ENCODE measurements around the gene SNRPA.

SNRPA gene

GRCh38 chr19:40716482-40717324, 34.3 kb upstream of the SNRPA start, which contains the start of the genes COQ8B and ITPKC:
Gene COQ8B, minus strand, starts transcription at chr19:40716886. Its CDS starts 2,254 bp downstream, at chr19:40714632.
Gene ITPKC, plus strand, starts transcription at chr19:40717112. Its CDS starts 24 bp downstream, at chr19:40717136.
- Histone ChIP-seq H2AFZ (ENCODE audit: low read length) (0 out of 2 replicates have a peak within 1 kb of the TSS, but pooled peaks have one; percentile 20), H3K36me3 (ENCODE audit: insufficient read depth, low read length) (peaks cover 5% of the 10 kb centered on the region; the same call in 1 of the 2 replicates), H3K4me2 (ENCODE audit: low read length) (peak within 1 kb of the TSS; percentile 88), H3K27ac (ENCODE audit: low read depth, low read length, poor library complexity, severe bottlenecking) (peak within 1 kb of the TSS; percentile 89), H3K9me3 (ENCODE audit: low read length) (no peaks in the 10 kb centered on the region), H3K9ac (ENCODE audit: low read length) (peak within 1 kb of the TSS; percentile 92), H3K9me2 (ENCODE audit: low read depth, low read length) (no peaks in the 10 kb centered on the region), H3F3A (ENCODE audit: insufficient read depth, low read length) (no peaks in the 10 kb centered on the region), H3K4me1 (ENCODE audit: insufficient read depth, low read length, severe bottlenecking) (peaks cover 48% of the 10 kb centered on the region), H3K79me2 (ENCODE audit: insufficient read depth, low read length) (peaks cover 2% of the 10 kb centered on the region; the same call in 1 of the 2 replicates), H3K27me3 (ENCODE audit: insufficient read depth, low read length) (no peaks in the 10 kb centered on the region), H3K4me3 (ENCODE audit: low read depth, low read length, poor library complexity, severe bottlenecking) (peak within 1 kb of the TSS; percentile 95), H4K20me1 (ENCODE audit: insufficient read depth, low read length) (no peaks in the 10 kb centered on the region)
- TF ChIP-seq EZH2 (IDR thresholded peaks at IDR 0.05; ENCODE audit: borderline replicate concordance, low read length), result no peak
- no peak for TF ChIP-seq CTCF (IDR thresholded peaks at IDR 0.05; ENCODE audit: low read length)

GRCh38 chr19:40717325-40717879, 33.6 kb upstream of the SNRPA start:
- Histone ChIP-seq H3K4me1 (ENCODE audit: insufficient read depth, low read length, severe bottlenecking) (peaks cover 48% of the 10 kb centered on the region), H4K20me1 (ENCODE audit: insufficient read depth, low read length) (no peaks in the 10 kb centered on the region), H3K27me3 (ENCODE audit: insufficient read depth, low read length) (no peaks in the 10 kb centered on the region), H3K9ac (ENCODE audit: low read length) (peak overlapping the region; percentile 92), H3K4me2 (ENCODE audit: low read length) (peak overlapping the region; percentile 88), H3K36me3 (ENCODE audit: insufficient read depth, low read length) (peaks cover 5% of the 10 kb centered on the region; the same call in 1 of the 2 replicates), H3K9me3 (ENCODE audit: low read length) (no peaks in the 10 kb centered on the region), H3K9me2 (ENCODE audit: low read depth, low read length) (no peaks in the 10 kb centered on the region), H3F3A (ENCODE audit: insufficient read depth, low read length) (no peaks in the 10 kb centered on the region), H2AFZ (ENCODE audit: low read length) (no peak overlapping the region), H3K27ac (ENCODE audit: low read depth, low read length, poor library complexity, severe bottlenecking) (peak overlapping the region; percentile 72), H3K4me3 (ENCODE audit: low read depth, low read length, poor library complexity, severe bottlenecking) (peak overlapping the region; percentile 95), H3K79me2 (ENCODE audit: insufficient read depth, low read length) (peaks cover 2% of the 10 kb centered on the region; the same call in 1 of the 2 replicates)
- no peak for TF ChIP-seq EZH2 (IDR thresholded peaks at IDR 0.05; ENCODE audit: borderline replicate concordance, low read length)
- no peak for TF ChIP-seq CTCF (IDR thresholded peaks at IDR 0.05; ENCODE audit: low read length)

- H3K79me2 ChIP-seq (ENCODE audit: insufficient read depth, low read length), result peaks cover 2% of the 10 kb centered on the region; the same call in 1 of the 2 replicates
- no peaks in the 10 kb centered on the region for H4K20me1 ChIP-seq (ENCODE audit: insufficient read depth, low read length)
- no peaks in the 10 kb centered on the region for H3K27me3 ChIP-seq (ENCODE audit: insufficient read depth, low read length)
- H3K4me2 ChIP-seq (ENCODE audit: low read length), result peak overlapping the region; percentile 88
- TF ChIP-seq EZH2 (IDR thresholded peaks at IDR 0.05; ENCODE audit: borderline replicate concordance, low read length) (no peak), CTCF (IDR thresholded peaks at IDR 0.05; ENCODE audit: low read length) (no peak)
- H2AFZ ChIP-seq (ENCODE audit: low read length), result no peak overlapping the region
- H3K9ac ChIP-seq (ENCODE audit: low read length), result peak overlapping the region; percentile 92
- peaks cover 48% of the 10 kb centered on the region for H3K4me1 ChIP-seq (ENCODE audit: insufficient read depth, low read length, severe bottlenecking)
- H3K4me3 ChIP-seq (ENCODE audit: low read depth, low read length, poor library complexity, severe bottlenecking), result peak overlapping the region; percentile 95
- H3K36me3 ChIP-seq (ENCODE audit: insufficient read depth, low read length), result no peaks in the 10 kb centered on the region
- peak overlapping the region; percentile 72 for H3K27ac ChIP-seq (ENCODE audit: low read depth, low read length, poor library complexity, severe bottlenecking)
- H3K9me3 ChIP-seq (ENCODE audit: low read length), result no peaks in the 10 kb centered on the region
- no peaks in the 10 kb centered on the region for H3F3A ChIP-seq (ENCODE audit: insufficient read depth, low read length)
- H3K9me2 ChIP-seq (ENCODE audit: low read depth, low read length), result no peaks in the 10 kb centered on the region
Measured at GRCh38 chr19:40717880-40718773, 32.9 kb upstream of the SNRPA start.

Data from OCI-LY1 (cell line).